GM18505 (cell line): ENCODE results near the gene DOCK9.

ENCODE experiments used
- ATAC-seq: cut with Tn5 transposase; IDR thresholded peaks from one replicate; pipeline ENCODE4 v1.9.1; 2021; ENCODE audit not compliant: unreplicated experiment
- POLR2A ChIP-seq: IDR thresholded peaks from 4 replicates; pipeline ENCODE4 v1.6.1; 2011; ENCODE audit warnings: borderline replicate concordance; ENCODE audit not compliant: insufficient read depth, insufficient read length; ENCODE audit errors: extremely low read depth

DOCK9 gene

GRCh38 chr13:98804336-98804855, 173.5 kb downstream of the DOCK9 start:
- no peak for ATAC-seq
- TF ChIP-seq POLR2A: no peak

- no peak for ATAC-seq
- TF ChIP-seq POLR2A: no peak
Observed at GRCh38 chr13:98803921-98804320, 173.9 kb downstream of the DOCK9 start.

GRCh38 chr13:98803111-98803561, 174.7 kb downstream of the DOCK9 start:
- ATAC-seq: no peak
- no peak for TF ChIP-seq POLR2A

GRCh38 chr13:98802559-98802958, 175.3 kb downstream of the DOCK9 start:
- no peak for ATAC-seq
- TF ChIP-seq POLR2A: no peak

- no peak for ATAC-seq
- TF ChIP-seq POLR2A: no peak
Observed at GRCh38 chr13:98801626-98802418, 176.0 kb downstream of the DOCK9 start.

- no peak for ATAC-seq
- TF ChIP-seq POLR2A: no peak
Observed at GRCh38 chr13:98800078-98800477, 177.8 kb downstream of the DOCK9 start.

GRCh38 chr13:98798849-98799645, 178.8 kb downstream of the DOCK9 start:
- no peak for TF ChIP-seq POLR2A
- ATAC-seq: no peak

GRCh38 chr13:98797456-98797855, 180.4 kb downstream of the DOCK9 start:
- ATAC-seq: no peak
- TF ChIP-seq POLR2A: no peak

GRCh38 chr13:98796798-98797197, 181.1 kb downstream of the DOCK9 start:
- ATAC-seq: no peak
- no peak for TF ChIP-seq POLR2A

- no peak for ATAC-seq
- TF ChIP-seq POLR2A: no peak
Observed at GRCh38 chr13:98796191-98796590, 181.7 kb downstream of the DOCK9 start.

GRCh38 chr13:98795220-98795619, 182.6 kb downstream of the DOCK9 start:
- TF ChIP-seq POLR2A: no peak
- ATAC-seq: no peak

- TF ChIP-seq POLR2A: no peak
- no peak for ATAC-seq
Observed at GRCh38 chr13:98794498-98794897, 183.4 kb downstream of the DOCK9 start.

- no peak for ATAC-seq
- no peak for TF ChIP-seq POLR2A
Observed at GRCh38 chr13:98792785-98793495, 184.9 kb downstream of the DOCK9 start.
